Panc1 (cell line): ENCODE measurements around the gene CNEP1R1. TPM values are rescaled to one million over a fixed set of nuclear protein-coding genes. Genes with fewer than 3 reads are reported as not detected.
A peak's percentile ranks its signal among the peaks of the same experiment; 100 is the strongest.

Experiments used
- ATAC-seq: fragments of 200-7000 bp; cut with Tn5 transposase; 2 replicates; pipeline ENCODE4 v1.9.1; 2020; ENCODE audit warnings: mild to moderate bottlenecking, moderate library complexity
- BruUV-seq: library from RNA; stranded (reverse); fragments of 400-500 nt; replicated peaks from 2 replicates; lab custom pipeline; 2021; lab: Mats Ljungman, UMichigan
- CTCF ChIA-PET: fragments of 300-600 bp; sonication (Branson Sonifier 250); formaldehyde crosslinking; loops from one replicate; lab custom pipeline; 2022; ENCODE audit warnings: antibody characterized with exemption; lab: Charles Lee
- POLR2A ChIA-PET: fragments of 300-600 bp; sonication (Branson Sonifier 250); formaldehyde crosslinking; loops from one replicate; lab custom pipeline; 2022; ENCODE audit warnings: antibody characterized with exemption; lab: Charles Lee
- DNase-seq: peaks from one replicate; pipeline ENCODE4 v3.0.0-alpha.2; 2010; ENCODE audit warnings: low read depth, low spot score
- H3K27ac ChIP-seq: 2 replicates; pipeline ENCODE4 v1.5.1; 2011; ENCODE audit warnings: mild to moderate bottlenecking, low read length, inconsistent platforms
- H3K27me3 ChIP-seq: fragments of 200-500 bp; sonication (Bioruptor generic); 2 replicates; pipeline ENCODE4 v1.6.0; 2014; ENCODE audit warnings: low read length, inconsistent platforms; ENCODE audit not compliant: control insufficient read depth, insufficient read depth
- H3K36me3 ChIP-seq: fragments of 200-500 bp; sonication (Bioruptor generic); 2 replicates; pipeline ENCODE4 v1.5.1; 2014; ENCODE audit warnings: inconsistent platforms, mild to moderate bottlenecking, low read length, moderate library complexity; ENCODE audit not compliant: control insufficient read depth, insufficient read depth
- H3K4me1 ChIP-seq: 2 replicates; pipeline ENCODE4 v1.5.1; 2011; ENCODE audit warnings: inconsistent platforms, mild to moderate bottlenecking, low read length, moderate library complexity; ENCODE audit not compliant: control insufficient read depth, insufficient read depth
- H3K4me3 ChIP-seq, 2 experiments: 2 replicates each; pipeline ENCODE4 v1.5.1; 2011 to 2012; ENCODE audit warnings: low read depth in 2 of 2, low read length in 2 of 2, mild to moderate bottlenecking in 2 of 2, inconsistent platforms in 1 of 2, moderate library complexity in 1 of 2
- H3K9me3 ChIP-seq: fragments of 200-500 bp; sonication (Bioruptor generic); 2 replicates; pipeline ENCODE4 v1.5.1; 2014; ENCODE audit warnings: low read depth, mild to moderate bottlenecking, inconsistent platforms, low read length, moderate library complexity; ENCODE audit not compliant: control insufficient read depth, insufficient read depth
- CTCF ChIP-seq: fragments of 450-650 bp; IDR thresholded peaks from 2 replicates; pipeline ENCODE4 v1.5.1; 2017; ENCODE audit warnings: mild to moderate bottlenecking
- POLR2AphosphoS5 ChIP-seq: IDR thresholded peaks from 2 replicates; pipeline ENCODE4 v1.6.1; 2012; ENCODE audit warnings: mild to moderate bottlenecking, low read depth, low read length, moderate library complexity
- REST ChIP-seq, 2 experiments: IDR thresholded peaks; 2 replicates each; pipeline ENCODE4 v1.6.1; 2011 to 2012; ENCODE audit warnings: low read depth in 2 of 2, control low read depth in 1 of 2, low read length in 1 of 2, mild to moderate bottlenecking in 1 of 2, moderate library complexity in 1 of 2; ENCODE audit not compliant: insufficient read depth in 1 of 2
- SIN3A ChIP-seq: IDR thresholded peaks from 2 replicates; pipeline ENCODE4 v1.6.1; 2012; ENCODE audit warnings: low read depth, mild to moderate bottlenecking, low read length, moderate library complexity, borderline replicate concordance; ENCODE audit not compliant: insufficient read depth
- TCF7L2 ChIP-seq: IDR thresholded peaks from 2 replicates; pipeline ENCODE4 v1.6.1; 2011; ENCODE audit warnings: mild to moderate bottlenecking, low read depth, low read length, inconsistent platforms
- in situ Hi-C: cut with HindIII; loops from 2 replicates; pipeline ENCODE4 v1.10.0; 2016; ENCODE audit warnings: low sequenced_read_pairs, low pct_unique_long_range_greater_than_20kb
- intact Hi-C: fragments of 100-400 bp; cut with micrococcal nuclease; formaldehyde crosslinking; loops from one replicate; pipeline ENCODE4 v1.10.0; 2022; ENCODE audit not compliant: unreplicated experiment
- total RNA-seq: library from RNA; stranded (reverse); gene quantifications from one replicate; pipeline ENCODE4 v1.2.1, GENCODE V29; 2021; ENCODE audit not compliant: unreplicated experiment

CNEP1R1 gene
- total RNA-seq, 1 experiment from 2014 or later: 22.0 TPM

GRCh38 chr16:50065624-50066481, 40.8 kb downstream of the CNEP1R1 start, which contains the start of gene HEATR3:
TSS of gene HEATR3 (plus strand) at chr16:50065970. CDS start at chr16:50066132, 162 bp downstream.
- no TSS peak for BruUV-seq
- ChIA-PET CTCF (interaction anchor here (1.6 kb wide), 1 partner anchor 40 kb away, joined by 5 read pairs; the partner anchor contains the start of gene CNEP1R1), POLR2A (interaction anchor here (0.6 kb wide), 1 partner anchor 102 kb away, joined by 11 read pairs; no protein-coding TSS in a partner anchor)
- Histone ChIP-seq H3K4me3 (peak within 1 kb of the TSS; percentile 84 to 87), H3K27ac (peak within 1 kb of the TSS; percentile 83), H3K36me3 (peaks cover 2% of the 10 kb centered on the region), H3K9me3 (no peaks in the 10 kb centered on the region), H3K27me3 (no peaks in the 10 kb centered on the region), H3K4me1 (no peaks in the 10 kb centered on the region)
- intact Hi-C loops (no loop called here), in situ Hi-C loops (no loop called here)
- ATAC-seq: peak; percentile 94
- TF ChIP-seq REST (IDR thresholded peaks at IDR 0.05; ENCODE audit: insufficient read depth in 1 of 2, low read depth in 2 of 2, low read length in 1 of 2) (no peak), SIN3A (peak; percentile 29; the same call in 1 of the 2 replicates), TCF7L2 (no peak), POLR2AphosphoS5 (peak; percentile 54; the same call in 1 of the 2 replicates), CTCF (no peak)
- DNase-seq: peak; percentile 71

GRCh38 chr16:50066482-50067289, 41.7 kb downstream of the CNEP1R1 start:
- peak overlapping the region; percentile 84 to 87 for H3K4me3 ChIP-seq
- H3K27ac ChIP-seq: peak overlapping the region; percentile 67
- DNase-seq (no peak), ATAC-seq (no peak)
- in situ Hi-C loops (no loop called here), intact Hi-C loops (no loop called here)
- no peak for TF ChIP-seq CTCF
- TF ChIP-seq REST (IDR thresholded peaks at IDR 0.05; ENCODE audit: insufficient read depth in 1 of 2, low read depth in 2 of 2, low read length in 1 of 2): no peak
- TF ChIP-seq SIN3A: no peak; the same call in 1 of the 2 replicates
- TF ChIP-seq TCF7L2: no peak
- no peak for TF ChIP-seq POLR2AphosphoS5
- H3K4me1 ChIP-seq: no peaks in the 10 kb centered on the region
- CTCF ChIA-PET: interaction anchor here (1.6 kb wide), 1 partner anchor 41 kb away, joined by 5 read pairs; the partner anchor contains the start of gene CNEP1R1
- POLR2A ChIA-PET: interaction anchor here (0.6 kb wide), 2 partner anchors 17 to 101 kb away, joined by 5 to 11 read pairs; no protein-coding TSS in a partner anchor
- H3K27me3 ChIP-seq: no peaks in the 10 kb centered on the region
- TSS peak; percentile 63 for BruUV-seq
- no peaks in the 10 kb centered on the region for H3K9me3 ChIP-seq
- H3K36me3 ChIP-seq: peaks cover 2% of the 10 kb centered on the region
